T-cell (primary cell): Measurements from ENCODE around the gene SLC25A42. TPM values are rescaled to one million over a fixed set of nuclear protein-coding genes. Genes with fewer than 3 reads are reported as not detected.

Source experiments
- total RNA-seq, 35 experiments: library from RNA in 6 of 35; stranded (reverse) in 6 of 35; fragments of 120-200 nt in 1 of 35; gene quantifications; one replicate each; pipeline versions ENCODE4 v1.2.1 to v1.2.4 and lab custom pipeline; 2013 to 2026

SLC25A42 gene
- total RNA-seq, 5 donors from 2014 or later (not counting 1 experiment from before 2014, with no cell fraction given): 24.9 to 35.0 (median 30.5) TPM

Other genes starting within 250 kb of the SLC25A42 start
- gene UPF1, start 232.0 kb upstream of the SLC25A42 start, total RNA-seq: 100 to 1,000 TPM; 114 to 143 (median 127) TPM
- gene CERS1, start 167.8 kb upstream of the SLC25A42 start, total RNA-seq: under 1 TPM in 2 of 5 donors, not detected in 3; 0.20 TPM
- gene COPE, start 144.6 kb upstream of the SLC25A42 start, total RNA-seq: 100 to 1,000 TPM; 148 to 222 (median 189) TPM
- gene DDX49, start 144.3 kb upstream of the SLC25A42 start, total RNA-seq: 10 to 100 TPM; 42.4 to 55.3 (median 48.1) TPM
- 1 to 10 TPM in 4 of 5 donors, under 1 TPM in 1; 0.93 to 1.9 (median 1.3) TPM for gene HOMER3, start 122.8 kb upstream of the SLC25A42 start, total RNA-seq
- gene SUGP2, start 30.5 kb upstream of the SLC25A42 start, total RNA-seq: 100 to 1,000 TPM; 114 to 139 (median 119) TPM
- gene ARMC6, start 30.4 kb upstream of the SLC25A42 start, total RNA-seq: 10 to 100 TPM; 12.8 to 22.7 (median 18.7) TPM
- gene TMEM161A, start 74.5 kb downstream of the SLC25A42 start, total RNA-seq: 10 to 100 TPM; 14.3 to 36.7 (median 34.4) TPM
- 1 to 10 TPM; 3.3 to 6.4 (median 6.0) TPM for gene MEF2B, start 106.3 kb downstream of the SLC25A42 start, total RNA-seq
- gene BORCS8, start 128.2 kb downstream of the SLC25A42 start, total RNA-seq: 10 to 100 TPM; 16.5 to 44.3 (median 35.5) TPM
- gene RFXANK, start 128.3 kb downstream of the SLC25A42 start, total RNA-seq: 10 to 100 TPM; 63.8 to 92.8 (median 85.4) TPM
- 10 to 100 TPM; 17.8 to 32.2 (median 28.6) TPM for gene NR2C2AP, start 139.4 kb downstream of the SLC25A42 start, total RNA-seq
- under 1 TPM in 2 of 5 donors, not detected in 3; 0.03 to 0.10 TPM for gene NCAN, start 148.0 kb downstream of the SLC25A42 start, total RNA-seq
- not detected for gene TM6SF2, start 209.3 kb downstream of the SLC25A42 start, total RNA-seq